ENCODE measurements around the gene INKA2.

Gene INKA2

DNA sequence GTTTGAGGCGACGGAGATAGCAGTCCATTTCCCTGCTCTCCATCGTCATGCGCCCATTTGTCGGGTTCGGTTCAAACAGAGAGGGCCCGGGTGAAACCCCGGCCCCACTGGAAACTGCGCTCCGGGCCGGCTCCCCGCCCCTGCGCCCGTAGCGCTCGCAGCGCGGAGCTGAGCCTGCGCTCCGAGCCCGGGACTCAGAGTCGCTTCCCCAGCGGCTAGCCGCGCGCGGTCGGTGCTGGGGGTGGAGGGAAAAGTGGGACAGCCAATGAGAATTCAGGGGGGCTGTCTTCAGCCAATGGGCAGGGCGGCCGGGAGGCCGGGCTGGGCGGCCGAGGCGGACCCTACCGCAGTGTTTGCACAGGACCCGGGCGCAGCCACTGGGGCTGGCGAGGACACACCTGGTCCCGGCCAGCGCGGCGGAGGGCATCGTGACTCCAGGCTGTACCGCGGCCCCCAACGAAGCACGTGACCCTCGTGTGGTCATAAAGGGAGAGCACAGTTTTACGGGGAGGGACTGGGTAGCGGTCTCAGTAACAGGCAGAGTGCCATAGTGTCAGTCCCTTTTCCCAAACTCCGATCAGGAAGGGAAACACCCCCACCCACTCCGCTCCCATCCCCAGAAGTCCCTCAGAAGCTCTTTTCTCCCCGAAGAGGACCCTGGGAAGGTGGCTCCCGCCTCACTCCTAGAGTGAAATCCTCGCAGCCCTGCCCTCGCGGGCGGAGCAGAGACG is at the start of gene INKA2:
TSS of gene INKA2 (minus strand) at position 202 of the 731 bp plus-strand sequence. CDS start at position 49, 153 bp downstream.
- peak; percentile 79 to 80 for DNase-seq

DNA sequence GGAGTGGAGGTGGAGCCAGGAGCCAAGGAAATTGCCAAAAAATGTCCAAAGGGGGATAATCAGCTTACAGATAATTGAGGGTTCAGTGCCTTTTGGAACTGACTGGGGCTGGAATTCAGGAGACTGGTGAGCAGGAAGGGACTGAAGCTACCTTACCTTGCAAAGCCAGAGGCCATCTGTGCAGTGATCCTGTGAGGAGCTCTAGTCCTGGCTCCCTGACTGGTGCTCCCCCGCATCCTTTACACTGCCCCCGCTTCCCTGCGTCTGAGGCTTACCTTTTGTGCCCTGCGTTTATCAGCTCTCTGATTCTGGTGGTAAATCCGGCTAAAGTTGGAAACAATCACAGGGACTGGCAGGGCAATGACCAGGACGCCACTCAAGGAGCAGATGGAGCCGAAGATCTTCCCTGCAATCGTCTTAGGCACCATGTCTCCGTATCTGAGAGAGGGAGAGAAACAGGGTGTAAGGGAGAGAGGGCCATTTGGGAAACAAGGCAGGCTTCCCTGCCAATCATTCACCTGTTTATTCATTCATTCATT is 47.5 kb upstream of the INKA2 start:
- no peak for DNase-seq

DNA sequence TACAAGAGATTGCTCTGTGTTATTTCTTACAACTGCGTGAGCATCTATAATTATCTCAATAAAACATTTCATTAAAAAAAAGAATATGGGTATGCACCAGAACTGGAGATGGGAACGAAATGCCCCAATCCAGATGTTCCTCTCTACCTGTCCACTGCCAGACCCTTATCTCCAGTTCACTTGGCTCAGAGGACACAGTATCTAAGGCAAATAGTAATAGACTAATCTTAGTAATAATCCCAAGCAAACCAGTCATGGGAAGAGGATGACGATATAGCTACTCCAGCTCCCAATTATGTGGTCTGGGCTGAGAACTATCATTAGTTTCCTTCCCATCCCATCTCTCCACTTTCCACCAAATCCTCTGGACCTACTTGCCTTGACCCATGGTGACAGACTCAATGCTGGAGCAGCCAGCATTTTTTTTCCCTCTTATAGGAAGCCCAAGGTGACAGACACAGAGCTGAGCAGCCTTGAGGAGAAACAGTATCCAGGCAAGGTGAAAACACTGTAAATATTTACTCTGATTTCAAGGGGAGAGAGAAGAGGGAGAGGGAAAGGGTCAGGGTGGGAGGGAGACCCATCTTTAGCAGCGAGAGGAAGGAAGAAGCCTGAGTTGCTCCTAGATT is 45.2 kb upstream of the INKA2 start:
- DNase-seq = no peak

DNA sequence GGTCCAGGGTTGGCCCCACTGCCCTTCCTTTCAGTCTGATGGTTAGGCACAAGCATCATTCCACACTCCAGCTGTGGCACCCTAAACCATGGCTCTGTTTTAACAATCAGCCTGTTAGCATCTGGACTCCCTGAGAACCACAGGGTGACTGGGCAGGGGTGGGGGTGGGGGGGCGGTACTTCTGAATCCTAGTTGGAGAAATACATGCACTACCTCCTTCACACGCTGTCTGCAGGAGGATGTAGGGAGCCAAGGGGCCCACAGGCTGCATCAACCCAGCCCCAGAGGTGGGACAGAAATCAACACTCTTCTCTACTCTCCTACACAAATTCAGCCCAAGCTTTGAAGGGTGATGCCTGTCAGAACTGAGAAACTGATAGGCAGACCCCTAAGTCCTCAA is 40.4 kb upstream of the INKA2 start:
- DNase-seq = no peak

DNA sequence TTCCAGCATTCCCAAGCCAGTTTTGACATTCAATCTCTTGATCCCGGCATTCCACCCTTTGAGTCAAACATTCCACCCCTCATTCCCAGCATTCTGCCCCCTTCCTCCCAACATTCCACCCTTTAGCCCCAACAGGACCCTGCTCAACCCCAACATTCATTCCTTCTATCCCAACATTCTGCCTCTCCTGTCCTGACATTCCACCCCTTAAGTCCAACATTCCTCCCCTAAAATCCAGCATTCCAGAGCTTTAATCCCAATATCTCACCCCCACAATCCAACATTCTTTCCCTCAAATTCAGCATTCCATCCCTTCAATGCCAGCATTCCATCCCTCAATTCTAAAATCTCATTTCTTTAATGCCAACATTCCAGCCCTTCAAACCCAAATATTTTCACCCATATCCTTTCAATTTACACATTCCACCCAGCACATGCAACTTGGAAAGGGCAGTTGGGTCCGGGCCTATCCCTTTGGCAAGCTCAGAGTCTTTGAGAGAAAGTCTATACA is 39.4 kb upstream of the INKA2 start:
- no peak for DNase-seq

DNA sequence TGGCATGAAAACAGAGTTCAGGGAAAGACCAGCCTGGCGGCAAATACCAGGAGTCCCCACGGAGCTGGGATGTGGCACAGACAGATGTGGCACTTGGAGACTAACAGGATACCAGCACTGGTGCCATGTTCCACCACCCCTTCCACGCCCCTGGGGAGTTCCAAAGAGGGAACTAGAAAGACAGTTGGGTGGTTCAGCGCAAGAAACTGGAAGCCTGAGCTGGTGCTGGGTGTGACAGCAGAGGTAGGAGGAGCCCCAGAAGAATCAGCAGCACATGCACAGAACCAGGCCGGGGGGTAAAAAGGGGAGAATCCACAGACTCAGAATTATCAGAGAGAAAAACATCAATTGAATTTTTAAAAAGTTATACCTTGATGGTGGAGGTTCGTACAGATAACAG is 38.9 kb upstream of the INKA2 start:
- no peak for DNase-seq

DNA sequence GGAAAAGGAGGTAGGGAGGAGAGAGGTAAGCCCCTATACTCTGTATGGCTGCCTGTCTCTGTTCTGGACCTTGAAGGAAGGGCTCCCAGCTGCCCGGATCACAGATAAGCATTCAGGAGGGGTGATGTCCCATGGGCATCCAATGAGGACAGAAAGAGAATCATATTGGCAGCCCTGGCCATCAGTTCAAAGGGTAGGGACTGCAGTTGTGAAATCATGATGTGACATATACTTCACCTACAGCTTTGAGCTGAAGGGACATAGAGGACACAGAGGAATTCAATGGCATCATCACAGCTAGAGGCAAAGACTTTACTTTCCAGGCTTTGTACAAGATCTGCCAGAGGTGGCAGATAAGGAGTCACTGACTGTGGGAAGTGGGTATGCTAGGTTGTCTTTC is 38.1 kb upstream of the INKA2 start:
- no peak for DNase-seq

DNA sequence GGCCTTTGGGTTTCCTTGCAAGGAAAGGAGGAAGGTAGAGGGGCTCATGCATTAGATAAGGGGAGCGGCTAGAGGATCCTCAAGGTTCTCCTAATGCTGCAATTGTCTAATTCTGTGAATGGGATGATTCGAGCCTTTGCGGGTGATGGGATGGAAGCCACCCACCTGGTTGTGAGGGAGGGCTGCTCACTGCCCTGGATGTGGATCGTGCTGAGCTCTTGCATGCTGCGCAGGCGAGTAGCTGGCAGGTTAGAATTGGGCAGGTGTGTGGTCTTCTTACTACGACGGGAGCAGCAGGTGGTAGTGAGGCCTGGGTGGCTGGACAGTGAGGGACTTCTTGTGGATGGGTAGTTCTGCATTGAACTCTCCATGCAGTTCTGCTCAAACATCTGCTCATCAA is 37.7 kb upstream of the INKA2 start:
- DNase-seq = no peak

DNA sequence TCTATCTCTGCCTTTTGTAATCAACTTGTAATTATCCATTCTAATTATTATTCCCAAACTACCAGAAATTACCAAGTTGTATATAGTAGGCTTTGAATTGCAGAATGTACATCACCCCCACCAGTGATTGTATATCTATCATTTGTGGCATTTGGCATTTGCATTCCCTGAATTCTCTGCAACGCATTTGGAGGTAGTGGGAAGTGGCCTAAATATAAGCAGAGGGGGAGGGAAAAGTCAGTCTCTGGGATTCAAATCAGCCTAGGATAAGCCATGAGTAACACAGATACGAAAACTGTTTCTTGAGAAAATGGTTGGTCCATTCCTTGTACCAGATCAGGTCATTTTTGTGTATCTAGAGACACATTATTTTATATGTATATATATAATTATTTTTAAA is 37.2 kb upstream of the INKA2 start:
- no peak for DNase-seq

DNA sequence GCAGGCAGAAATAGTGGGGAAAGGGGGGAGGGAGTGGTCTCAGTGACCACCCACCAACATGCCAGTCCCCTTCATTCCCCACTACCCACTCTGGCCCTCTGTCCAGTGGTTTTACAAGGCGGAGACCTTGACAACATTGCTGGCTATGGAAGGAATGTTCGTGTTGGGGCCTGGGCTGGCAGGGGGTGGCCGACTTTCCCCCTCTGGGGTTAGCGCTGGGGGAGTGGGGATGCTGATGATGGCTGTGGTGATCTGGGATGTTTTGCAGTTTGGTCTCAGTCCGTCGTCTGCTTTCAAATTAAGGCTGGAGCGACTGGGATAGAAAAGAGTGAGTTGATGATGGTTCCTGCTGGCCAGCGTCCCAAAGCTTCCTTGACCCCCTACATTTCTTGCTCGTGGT is 36.8 kb upstream of the INKA2 start:
- no peak for DNase-seq

DNA sequence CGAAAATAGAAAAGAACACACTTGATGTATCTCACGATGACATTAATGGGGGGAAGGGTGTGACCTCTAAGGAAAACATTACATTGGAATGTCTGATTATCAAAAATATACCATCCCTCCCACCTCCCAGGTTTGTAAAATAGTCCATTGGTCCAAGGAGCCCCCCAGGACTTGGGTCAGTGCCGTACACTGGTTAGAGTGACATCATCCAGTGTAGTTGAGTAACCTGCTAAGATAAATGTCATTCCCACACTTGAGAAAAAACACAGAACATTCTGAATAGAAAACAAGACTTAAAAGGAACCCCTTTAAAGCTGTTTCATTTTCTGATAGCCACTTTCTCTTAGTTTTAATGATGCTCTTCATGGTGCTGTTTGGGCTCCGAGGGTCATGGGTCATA is 31.7 kb upstream of the INKA2 start:
- no peak for DNase-seq

DNA sequence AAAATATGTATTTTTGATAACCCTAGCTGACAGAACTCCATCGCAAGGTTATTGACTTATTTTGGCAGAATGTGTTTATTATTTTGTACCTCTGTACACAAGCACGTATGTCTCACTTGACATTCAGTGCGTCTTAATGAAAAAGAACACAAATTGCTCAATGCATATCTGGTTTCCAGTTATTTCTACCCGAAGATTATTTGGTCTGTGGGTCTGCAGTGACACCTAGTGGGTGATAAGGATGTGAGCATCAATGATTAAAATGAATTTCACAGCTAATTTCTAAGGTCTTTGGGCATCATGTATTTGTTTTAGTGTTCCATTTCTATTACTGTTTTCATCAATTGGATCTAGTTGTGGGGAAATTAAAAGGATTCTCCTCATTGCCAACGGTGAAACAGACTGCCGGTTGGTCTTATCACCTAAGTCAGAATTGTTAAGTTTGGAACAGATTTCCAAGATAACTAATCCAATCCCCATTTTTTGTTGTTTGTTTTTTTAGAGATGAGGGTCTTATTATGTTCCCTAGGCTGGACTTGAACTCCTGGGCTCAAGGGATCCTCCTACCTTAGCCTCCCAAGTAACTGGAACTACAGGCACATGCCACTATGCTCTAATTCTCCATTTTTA is 30.4 kb upstream of the INKA2 start:
- peak; percentile 50 to 73 for DNase-seq

DNA sequence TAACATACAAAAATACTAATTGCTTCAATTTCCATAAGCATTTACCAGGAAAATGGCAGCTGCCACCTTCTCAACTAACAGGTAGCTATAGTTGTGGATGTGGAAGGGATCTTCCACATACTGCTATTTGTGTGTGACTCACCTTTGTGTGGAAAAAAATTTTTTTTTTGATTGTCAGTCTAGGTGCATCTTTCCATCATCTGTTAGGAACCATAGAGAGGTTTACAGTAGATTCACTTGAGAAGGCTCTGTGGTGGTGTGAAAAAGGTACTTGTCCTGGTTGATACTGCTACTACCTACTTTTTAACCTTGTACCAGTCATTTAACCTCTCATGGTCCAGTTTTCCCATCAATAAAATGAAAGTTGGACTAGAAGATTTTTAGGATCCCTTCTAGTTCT is 29.4 kb upstream of the INKA2 start:
- DNase-seq = no peak

DNA sequence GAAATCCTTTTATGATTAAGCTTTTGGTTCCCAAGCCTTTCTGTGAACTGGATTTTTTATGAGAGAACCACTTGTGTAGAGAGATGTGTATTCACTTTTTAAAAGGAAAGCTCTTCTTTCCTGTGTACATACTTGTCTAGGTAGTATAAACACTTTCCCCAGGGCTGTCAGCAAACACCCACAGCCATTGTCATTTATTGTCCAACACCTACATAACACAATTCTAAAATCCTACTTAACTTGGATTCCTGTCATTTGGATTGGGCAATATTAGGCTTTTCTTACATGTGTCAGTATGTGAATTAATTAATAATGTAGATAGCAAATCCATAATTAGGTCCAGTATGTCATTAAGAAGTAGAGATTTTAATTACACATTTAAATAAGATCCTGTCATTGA is 28.8 kb upstream of the INKA2 start:
- no peak for DNase-seq

DNA sequence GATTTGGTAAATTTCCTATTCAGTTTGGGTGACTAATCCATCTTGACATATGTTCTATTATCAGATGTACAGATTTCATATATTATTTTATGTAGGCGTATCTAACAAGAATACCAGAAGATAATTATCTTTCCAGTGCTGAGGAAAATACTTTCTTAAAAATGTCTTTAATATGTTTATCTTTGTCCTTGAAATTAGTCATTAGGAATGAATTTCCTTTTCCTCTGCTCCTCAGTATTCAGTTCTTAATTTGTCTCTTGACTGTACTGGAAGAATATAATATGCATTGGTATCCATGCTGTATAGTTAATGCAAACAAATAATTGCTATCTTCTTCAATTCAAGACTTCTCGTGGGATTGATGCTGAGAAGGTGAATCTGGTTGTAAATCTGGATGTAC is 23.1 kb upstream of the INKA2 start:
- DNase-seq = no peak

DNA sequence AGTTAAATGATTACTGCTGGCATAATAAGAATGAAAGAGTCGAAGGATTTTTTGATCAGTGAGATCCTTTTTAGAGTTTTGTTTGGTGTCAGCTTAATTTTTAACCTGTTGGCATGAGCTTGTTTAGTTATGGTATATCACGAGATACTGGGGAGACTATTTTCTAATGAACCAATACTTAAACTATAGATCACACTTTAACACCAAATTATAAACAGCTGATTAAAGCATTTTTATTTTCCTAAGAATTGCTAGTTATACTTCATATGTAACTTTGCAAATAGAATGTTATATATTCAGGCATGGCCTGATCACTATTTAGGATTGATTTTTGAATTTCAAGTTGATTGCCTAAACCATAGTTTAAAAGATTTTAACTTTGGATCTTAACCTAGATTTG is 22.5 kb upstream of the INKA2 start:
- DNase-seq = no peak

DNA sequence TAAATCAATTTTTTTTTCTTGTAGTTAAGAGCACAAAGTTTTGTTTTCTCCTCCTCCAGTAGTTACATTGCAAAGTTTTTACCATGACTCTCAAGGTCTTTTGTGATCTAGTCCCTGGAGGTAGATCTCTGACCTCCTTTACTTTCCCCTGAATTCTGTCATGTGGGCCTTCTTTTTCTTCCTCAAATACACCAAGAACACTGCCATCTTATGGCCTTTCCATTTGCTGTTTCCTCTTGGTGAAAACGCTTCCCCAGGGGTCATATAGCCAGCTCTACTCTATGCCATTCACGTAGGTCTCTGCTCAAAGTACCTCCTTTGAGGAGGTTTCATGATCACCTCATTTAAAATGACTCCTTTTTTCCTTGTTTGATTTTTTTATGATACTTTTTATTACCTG is 19.2 kb upstream of the INKA2 start:
- DNase-seq = no peak

DNA sequence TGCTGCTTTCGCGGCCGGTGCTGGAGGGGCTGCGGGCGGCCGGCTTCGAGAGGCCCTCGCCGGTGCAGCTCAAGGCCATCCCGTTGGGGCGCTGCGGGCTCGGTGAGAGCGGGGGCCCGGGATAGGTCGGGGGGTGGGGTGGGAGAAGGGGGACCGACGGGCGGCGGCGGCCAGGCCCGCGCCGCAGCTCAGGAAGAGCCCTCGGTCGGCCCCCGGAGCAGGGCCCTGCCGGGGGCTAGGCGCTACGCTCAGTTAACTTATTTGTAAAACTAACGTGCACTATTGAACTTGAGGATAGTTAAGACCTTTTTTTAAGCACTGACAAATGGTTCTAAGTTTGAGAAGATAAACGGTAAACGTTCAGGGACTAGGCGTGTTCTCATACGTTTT is 16.9 kb upstream of the INKA2 start:
- DNase-seq = no peak

DNA sequence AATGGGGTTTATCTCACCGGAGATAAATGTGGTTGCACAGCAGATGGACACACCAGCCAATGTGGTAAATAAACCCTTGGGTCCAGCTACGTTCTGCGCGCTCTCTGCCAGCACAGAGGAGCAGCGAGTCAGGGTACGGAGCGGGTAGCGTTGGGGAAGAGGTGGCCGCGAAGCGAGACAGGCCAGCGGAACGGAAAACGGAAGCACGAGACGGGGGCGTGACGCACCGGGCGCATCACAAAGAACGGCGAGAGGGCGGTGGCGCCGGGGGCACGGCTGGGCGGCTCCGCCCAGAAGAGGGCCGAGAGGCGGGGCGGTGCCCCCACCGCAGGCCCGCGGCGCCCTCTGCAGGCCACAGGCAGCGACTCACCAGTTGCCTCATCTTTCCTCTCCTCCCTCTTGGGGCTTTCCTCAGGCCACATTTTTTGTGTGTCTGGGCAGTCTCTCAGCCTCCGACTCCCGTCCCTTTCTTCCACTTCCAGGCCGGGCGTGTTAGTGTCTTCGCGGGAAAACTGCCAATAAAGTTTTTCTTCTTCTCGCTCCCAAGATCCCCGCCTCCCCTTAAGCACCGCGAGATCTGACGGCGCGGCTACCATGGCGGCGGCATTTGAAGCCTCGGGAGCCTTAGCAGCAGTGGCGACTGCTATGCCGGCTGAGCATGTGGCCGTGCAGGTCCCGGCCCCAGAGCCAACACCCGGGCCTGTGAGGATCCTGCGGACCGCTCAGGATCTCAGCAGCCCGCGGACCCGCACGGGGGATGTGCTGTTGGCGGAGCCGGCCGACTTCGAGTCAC is 16.3 kb upstream of the INKA2 start, which contains the start of gene DDX20:
TSS of gene DDX20 (plus strand) at position 571 of the 793 bp plus-strand sequence. CDS start at position 595, 24 bp downstream.
- peak; percentile 92 to 94 for DNase-seq

DNA sequence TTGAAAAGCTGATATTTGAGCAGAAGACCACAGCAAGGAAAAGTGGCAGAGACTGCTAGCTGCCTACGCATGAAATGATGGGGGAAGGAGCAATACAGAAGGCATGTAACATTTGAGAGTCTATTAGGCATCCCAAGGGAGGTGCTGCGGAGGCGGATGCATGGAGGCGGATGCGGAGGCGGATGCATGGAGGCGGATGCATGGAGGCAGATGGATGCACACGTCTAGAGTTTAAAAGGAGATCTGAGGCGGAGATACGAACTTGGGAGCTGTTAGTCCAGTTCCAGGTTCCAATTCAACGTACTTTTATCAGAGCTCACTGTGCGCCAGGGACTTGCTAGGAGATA is 15.8 kb upstream of the INKA2 start:
- DNase-seq = no peak

DNA sequence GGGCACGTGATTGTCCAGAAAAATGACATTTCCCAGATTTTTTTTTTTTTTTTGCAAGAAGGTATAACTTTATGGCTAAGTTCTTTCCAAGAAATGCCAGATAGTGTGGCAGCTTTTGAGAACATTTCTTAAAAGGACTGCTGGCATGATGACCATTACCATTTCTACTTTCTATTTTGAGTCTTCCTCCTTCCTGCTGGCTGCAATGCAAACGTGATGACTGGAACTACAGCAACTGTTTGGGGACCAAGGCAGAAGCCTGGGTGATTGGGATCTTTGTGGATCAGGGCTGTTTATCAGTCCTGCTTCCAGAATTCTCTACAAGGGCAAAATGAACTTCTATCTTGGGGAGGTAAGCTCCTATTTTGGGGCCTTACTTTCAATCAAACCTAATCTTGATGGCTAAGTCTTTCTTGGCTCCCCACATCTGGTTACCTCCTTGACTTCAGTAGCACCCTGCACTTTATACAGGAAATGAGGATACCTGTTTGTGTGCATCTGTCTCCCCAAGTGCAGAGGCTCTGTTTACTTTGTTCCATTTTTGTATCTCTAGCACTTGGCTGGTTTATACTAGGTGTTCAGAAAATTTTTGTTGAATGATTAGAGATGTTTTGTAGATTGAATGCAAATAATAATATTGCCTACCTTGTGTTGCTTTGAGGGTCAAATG is 12.8 kb upstream of the INKA2 start:
- DNase-seq = no peak

DNA sequence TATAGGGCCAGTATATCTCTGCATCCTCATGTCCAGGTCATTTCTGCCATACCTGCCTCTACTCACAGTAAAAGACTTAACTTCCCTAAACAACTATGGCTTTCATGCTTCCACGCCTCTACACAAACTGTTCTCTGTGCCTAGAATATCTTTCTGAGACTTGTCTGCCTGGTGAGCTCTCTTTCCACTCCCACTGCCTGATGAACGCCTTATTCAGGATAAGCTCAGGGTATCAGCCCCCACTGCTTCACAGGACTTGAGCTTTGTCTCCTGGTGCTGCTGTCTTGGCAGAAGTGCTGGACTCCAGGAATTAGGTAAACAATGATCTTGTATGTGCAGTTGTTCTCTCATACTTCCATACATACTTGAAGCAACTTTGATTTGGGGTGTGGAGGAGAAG is 11.7 kb upstream of the INKA2 start:
- no peak for DNase-seq

DNA sequence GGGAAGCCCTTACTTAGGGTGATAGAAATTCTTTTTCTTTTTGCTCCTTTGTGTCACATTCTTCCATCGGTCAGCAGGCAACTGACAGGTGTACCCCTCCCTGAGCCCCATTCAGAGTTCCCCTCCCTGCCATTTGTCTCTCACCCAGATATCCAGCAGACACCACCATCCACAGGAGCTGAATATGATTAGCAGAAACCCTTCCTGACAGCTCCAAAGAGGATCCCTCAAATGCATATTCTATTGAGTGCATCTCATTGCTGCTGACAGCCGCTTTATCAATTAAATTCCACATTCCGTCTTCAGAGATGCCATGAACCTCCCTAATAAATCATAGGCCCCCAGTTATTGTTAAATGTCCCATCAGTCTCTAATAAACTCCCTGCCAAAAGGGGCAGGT is 10.4 kb upstream of the INKA2 start:
- no peak for DNase-seq

All from CD4-positive, alpha-beta T cell treated with Interleukin-1 beta for 1 hour (primary cell).